PC-3 (cell line): ENCODE results near the gene PHAF1. TPM values are rescaled to one million over a fixed set of nuclear protein-coding genes. Genes with fewer than 3 reads are reported as not detected.
A peak's percentile ranks its signal among the peaks of the same experiment; 100 is the strongest.

Experiments
- ATAC-seq: fragments of 200-7000 bp; cut with Tn5 transposase; 2 replicates; pipeline ENCODE4 v1.9.1; 2020; ENCODE audit warnings: mild to moderate bottlenecking, moderate library complexity
- BruUV-seq: library from RNA; stranded (reverse); fragments of 400-500 nt; replicated peaks from 2 replicates; lab custom pipeline; 2021; lab: Mats Ljungman, UMichigan
- CTCF ChIA-PET: fragments of 300-600 bp; sonication (Branson Sonifier 250); formaldehyde crosslinking; loops from one replicate; lab custom pipeline; 2022; ENCODE audit warnings: antibody characterized with exemption; lab: Charles Lee
- POLR2A ChIA-PET: fragments of 300-600 bp; sonication (Branson Sonifier 250); formaldehyde crosslinking; loops from one replicate; lab custom pipeline; 2022; ENCODE audit warnings: antibody characterized with exemption; ENCODE audit not compliant: unreplicated experiment; lab: Charles Lee
- DNase-seq: peaks from one replicate; pipeline ENCODE4 v3.0.0-alpha.2; 2015
- H2AFZ ChIP-seq: fragments of 300-600 bp; sonication (generic); 2 replicates; pipeline ENCODE4 v1.6.0; 2016; ENCODE audit warnings: antibody characterized with exemption, low read length
- H3F3A ChIP-seq: fragments of 300-600 bp; sonication (generic); one replicate; pipeline ENCODE4 v1.6.0; 2017; ENCODE audit warnings: antibody characterized with exemption, low read length, control low read depth, mild to moderate bottlenecking; ENCODE audit not compliant: unreplicated experiment
- H3K27ac ChIP-seq: fragments of 300-600 bp; sonication (generic); 2 replicates; pipeline ENCODE4 v1.5.1; 2016; ENCODE audit warnings: mild to moderate bottlenecking, low read length
- H3K27me3 ChIP-seq: fragments of 300-600 bp; sonication (generic); 2 replicates; pipeline ENCODE4 v1.6.1; 2016; ENCODE audit warnings: low read length, mixed read lengths
- H3K36me3 ChIP-seq: fragments of 300-600 bp; sonication (generic); 2 replicates; pipeline ENCODE4 v1.6.1; 2016; ENCODE audit warnings: low read depth, mixed run types, low read length, mixed read lengths
- H3K4me1 ChIP-seq: fragments of 300-600 bp; sonication (generic); 2 replicates; pipeline ENCODE4 v1.5.1; 2016; ENCODE audit warnings: low read length; ENCODE audit not compliant: insufficient read depth
- H3K4me2 ChIP-seq: fragments of 300-600 bp; sonication (generic); 2 replicates; pipeline ENCODE4 v1.6.0; 2016; ENCODE audit warnings: low read length
- H3K4me3 ChIP-seq: fragments of 300-600 bp; sonication (generic); 2 replicates; pipeline ENCODE4 v1.5.1; 2016; ENCODE audit warnings: mild to moderate bottlenecking, low read length, mixed read lengths
- H3K79me2 ChIP-seq: fragments of 300-600 bp; sonication (generic); 2 replicates; pipeline ENCODE4 v1.6.1; 2017; ENCODE audit warnings: low read length, mixed read lengths
- H3K9ac ChIP-seq: fragments of 300-600 bp; sonication (generic); 2 replicates; pipeline ENCODE4 v1.6.0; 2016; ENCODE audit warnings: mild to moderate bottlenecking, low read length
- H3K9me2 ChIP-seq: fragments of 300-600 bp; sonication (generic); replicated peaks from 2 replicates; pipeline ENCODE4 v1.6.1; 2016; ENCODE audit warnings: mixed run types, low read length, mixed read lengths
- H3K9me3 ChIP-seq: fragments of 300-600 bp; sonication (generic); 2 replicates; pipeline ENCODE4 v1.6.1; 2016; ENCODE audit warnings: low read length, mixed read lengths
- H4K20me1 ChIP-seq: fragments of 300-600 bp; sonication (generic); 2 replicates; pipeline ENCODE4 v1.6.1; 2016; ENCODE audit warnings: low read length, mixed read lengths
- EZH2 ChIP-seq: fragments of 300-600 bp; sonication (generic); IDR thresholded peaks from one replicate; pipeline ENCODE4 v1.6.1; 2017; ENCODE audit warnings: antibody characterized with exemption, mild to moderate bottlenecking, low read length; ENCODE audit not compliant: unreplicated experiment
- EZH2phosphoT487 ChIP-seq: fragments of 300-600 bp; sonication (generic); IDR thresholded peaks from 2 replicates; pipeline ENCODE4 v1.6.1; 2018; ENCODE audit warnings: mild to moderate bottlenecking, antibody characterized with exemption, low read length, borderline replicate concordance
- intact Hi-C: fragments of 100-400 bp; cut with micrococcal nuclease; formaldehyde crosslinking; loops from 2 replicates; pipeline ENCODE4 v1.9.0; 2023
- total RNA-seq: library from RNA; depleted of rRNA; stranded (reverse); fragments of >200 nt; gene quantifications from 2 replicates; pipeline ENCODE4 v1.2.3, GENCODE V29; 2014
- TF ChIP-seq, protein P1 (sequence below): fragments of 300-600 bp; sonication (generic); conservative IDR thresholded peaks from 2 replicates; pipeline ENCODE4 v1.5.1; 2017; ENCODE audit warnings: antibody characterized with exemption, low read depth, mild to moderate bottlenecking, low read length

The PHAF1 gene
- total RNA-seq, 1 experiment from 2014 or later = 18.8 TPM

GRCh38 chr16:67111951-67112444, 2.3 kb downstream of the PHAF1 start:
- H3K36me3 ChIP-seq = no peaks in the 10 kb centered on the region
- H3K9me3 ChIP-seq = no peaks in the 10 kb centered on the region
- ChIA-PET POLR2A (no interaction called here), CTCF (interaction anchor here (0.6 kb wide), 1 partner anchor 25 kb away, joined by 4 read pairs; no protein-coding TSS in a partner anchor)
- peaks cover 42% of the 10 kb centered on the region for H3K4me1 ChIP-seq
- no peak overlapping the region for H3K9ac ChIP-seq
- no peaks in the 10 kb centered on the region for H3K27me3 ChIP-seq
- H4K20me1 ChIP-seq = 0 out of 2 replicates have a peak, but pooled peaks cover 4% of the 10 kb centered on the region
- intact Hi-C loops = no loop called here
- H3K27ac ChIP-seq = no peak overlapping the region
- BruUV-seq = no TSS peak
- TF ChIP-seq EZH2 (no peak), EZH2phosphoT487 (no peak)
- TF ChIP-seq, protein P1, sequence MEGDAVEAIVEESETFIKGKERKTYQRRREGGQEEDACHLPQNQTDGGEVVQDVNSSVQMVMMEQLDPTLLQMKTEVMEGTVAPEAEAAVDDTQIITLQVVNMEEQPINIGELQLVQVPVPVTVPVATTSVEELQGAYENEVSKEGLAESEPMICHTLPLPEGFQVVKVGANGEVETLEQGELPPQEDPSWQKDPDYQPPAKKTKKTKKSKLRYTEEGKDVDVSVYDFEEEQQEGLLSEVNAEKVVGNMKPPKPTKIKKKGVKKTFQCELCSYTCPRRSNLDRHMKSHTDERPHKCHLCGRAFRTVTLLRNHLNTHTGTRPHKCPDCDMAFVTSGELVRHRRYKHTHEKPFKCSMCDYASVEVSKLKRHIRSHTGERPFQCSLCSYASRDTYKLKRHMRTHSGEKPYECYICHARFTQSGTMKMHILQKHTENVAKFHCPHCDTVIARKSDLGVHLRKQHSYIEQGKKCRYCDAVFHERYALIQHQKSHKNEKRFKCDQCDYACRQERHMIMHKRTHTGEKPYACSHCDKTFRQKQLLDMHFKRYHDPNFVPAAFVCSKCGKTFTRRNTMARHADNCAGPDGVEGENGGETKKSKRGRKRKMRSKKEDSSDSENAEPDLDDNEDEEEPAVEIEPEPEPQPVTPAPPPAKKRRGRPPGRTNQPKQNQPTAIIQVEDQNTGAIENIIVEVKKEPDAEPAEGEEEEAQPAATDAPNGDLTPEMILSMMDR = no peak
- H3F3A ChIP-seq = no peaks in the 10 kb centered on the region
- H3K9me2 ChIP-seq = no peaks in the 10 kb centered on the region
- ATAC-seq = no peak
- no peak for DNase-seq
- no peak overlapping the region for H3K4me3 ChIP-seq
- no peak overlapping the region for H2AFZ ChIP-seq
- peaks cover 69% of the 10 kb centered on the region for H3K79me2 ChIP-seq
- H3K4me2 ChIP-seq = 0 out of 2 replicates have a peak overlapping the region, but pooled peaks have one; percentile 91

DNA sequence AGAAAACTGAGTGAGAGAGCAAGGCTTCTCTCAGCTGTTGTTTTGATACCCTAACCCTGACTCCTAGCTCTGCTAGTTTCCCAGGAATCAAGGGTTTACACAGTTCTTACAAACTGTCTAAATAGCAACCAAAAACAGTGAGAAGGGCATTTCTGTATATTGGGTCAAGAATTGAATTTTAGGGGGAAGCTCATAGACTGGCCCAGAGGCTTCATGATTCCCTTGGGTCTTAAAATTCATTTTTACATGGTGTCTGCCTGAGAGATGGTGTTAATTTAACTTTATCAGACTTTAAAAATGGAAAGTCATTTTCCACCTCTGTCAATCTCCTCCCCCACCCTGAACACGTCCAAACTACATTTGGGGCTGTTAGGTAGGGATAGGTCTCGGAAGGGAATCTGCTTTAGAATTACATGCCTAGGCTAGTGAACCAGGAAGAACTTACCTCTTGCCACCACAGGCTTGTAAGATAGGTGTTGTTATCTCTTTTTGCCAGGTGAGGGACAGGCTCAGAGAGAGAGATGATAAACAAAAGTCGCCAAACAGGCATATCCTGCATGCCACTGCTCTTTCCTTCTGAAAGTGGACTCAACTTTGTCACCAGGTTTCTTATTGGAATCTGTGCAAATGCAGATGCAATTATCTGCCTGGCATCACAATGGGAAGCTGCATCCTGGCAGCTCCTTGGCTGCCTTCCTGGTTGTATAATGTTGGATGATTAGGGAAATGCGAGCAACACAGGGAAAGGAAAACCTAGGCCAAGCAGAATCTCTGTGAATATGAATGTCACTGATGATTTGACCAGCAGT, 3.1 kb downstream of the PHAF1 start:
- ChIA-PET CTCF (no interaction called here), POLR2A (no interaction called here)
- Histone ChIP-seq H4K20me1 (0 out of 2 replicates have a peak, but pooled peaks cover 4% of the 10 kb centered on the region), H3K79me2 (peaks cover 74% of the 10 kb centered on the region), H3K4me3 (no peak overlapping the region), H2AFZ (no peak overlapping the region), H3K9me2 (no peaks in the 10 kb centered on the region), H3K36me3 (no peaks in the 10 kb centered on the region), H3F3A (no peaks in the 10 kb centered on the region), H3K27me3 (no peaks in the 10 kb centered on the region), H3K27ac (no peak overlapping the region), H3K4me1 (peaks cover 42% of the 10 kb centered on the region), H3K4me2 (peak overlapping the region; percentile 13; the same call in 1 of the 2 replicates), H3K9me3 (no peaks in the 10 kb centered on the region), H3K9ac (no peak overlapping the region)
- intact Hi-C loops = no loop called here
- DNase-seq = peak; percentile 25
- BruUV-seq = no TSS peak
- no peak for TF ChIP-seq EZH2phosphoT487
- TF ChIP-seq, protein P1 = no peak
- TF ChIP-seq EZH2 = no peak
- no peak for ATAC-seq

GRCh38 chr16:67114793-67115192, 5.1 kb downstream of the PHAF1 start:
- Histone ChIP-seq H3K27me3 (no peaks in the 10 kb centered on the region), H3K4me1 (peaks cover 40% of the 10 kb centered on the region), H3K36me3 (no peaks in the 10 kb centered on the region), H2AFZ (no peak overlapping the region), H3F3A (no peaks in the 10 kb centered on the region), H3K9me2 (no peaks in the 10 kb centered on the region), H3K4me2 (no peak overlapping the region), H3K27ac (no peak overlapping the region), H3K4me3 (no peak overlapping the region), H3K9me3 (no peaks in the 10 kb centered on the region), H3K9ac (no peak overlapping the region), H3K79me2 (peaks cover 82% of the 10 kb centered on the region), H4K20me1 (0 out of 2 replicates have a peak, but pooled peaks cover 4% of the 10 kb centered on the region)
- CTCF ChIA-PET = no interaction called here
- DNase-seq = no peak
- no peak for ATAC-seq
- intact Hi-C loops = no loop called here
- TF ChIP-seq EZH2 (no peak), EZH2phosphoT487 (no peak)
- TF ChIP-seq, protein P1 = no peak
- POLR2A ChIA-PET = no interaction called here
- BruUV-seq = no TSS peak
